Measurements from ENCODE around the gene OR7E24. TPM values are rescaled to one million over a fixed set of nuclear protein-coding genes. Genes with fewer than 3 reads are reported as not detected.

OR7E24 gene
- total RNA-seq, 4 donors from 2014 or later: not detected

- peaks cover 68 to 91% of the 10 kb centered on the region in 2 donors for H3K9me3 ChIP-seq
- intact Hi-C loops (cut with DNase I; ENCODE audit: low total_unique reads): no loop called here
These were observed 38.6 kb downstream of the OR7E24 start for GRCh38 chr19:9289231-9289884.

DNA sequence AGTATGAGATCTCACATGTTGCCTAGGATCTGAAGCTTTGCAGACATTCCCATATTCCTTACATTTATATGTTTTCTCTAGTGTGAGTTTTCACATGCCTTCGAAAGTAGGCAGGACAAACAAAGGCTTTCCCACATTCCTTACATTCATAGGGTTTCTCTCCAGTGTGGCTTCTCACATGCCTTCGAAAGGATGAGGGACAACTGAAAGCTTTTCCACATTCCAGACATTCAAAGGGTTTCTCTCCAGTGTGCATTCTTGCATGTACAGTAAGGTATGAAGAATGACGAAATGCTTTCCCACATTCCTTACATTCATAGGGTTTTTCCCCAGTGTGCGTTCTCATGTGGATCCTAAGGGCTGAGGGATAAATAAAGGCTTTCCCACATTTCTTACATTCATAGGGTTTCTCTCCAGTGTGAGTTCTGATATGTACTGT is 44.7 kb downstream of the OR7E24 start:
- Histone ChIP-seq H3K4me3 (no peak overlapping the region), H3K4me1 (no peaks in the 10 kb centered on the region), H3K9me3 (peaks cover 89 to 100% of the 10 kb centered on the region in 2 donors), H3K36me3 (peaks cover 0 to 76% (median 41%) of the 10 kb centered on the region in 4 donors), H3K27ac (no peak overlapping the region), H3K27me3 (no peaks in the 10 kb centered on the region)
- DNase-seq: no peak
- in situ Hi-C loops (cut with MboI; ENCODE audit: low pct_ligation_motif_present in 1 of 4, low pct_unique_long_range_greater_than_20kb in 1 of 4, low sequenced_read_pairs in 3 of 4) (no loop called here), intact Hi-C loops (cut with DNase I; ENCODE audit: low total_unique reads) (no loop called here)
- WGBS, 2 donors (ENCODE audit: low coverage in 1 of 2): 94 to 97% methylated on average over 3 to 4 of the region's 4 CpGs
- TF ChIP-seq EP300 (IDR thresholded peaks at IDR 0.05; ENCODE audit: low read depth): no peak
- TF ChIP-seq, protein P1, sequence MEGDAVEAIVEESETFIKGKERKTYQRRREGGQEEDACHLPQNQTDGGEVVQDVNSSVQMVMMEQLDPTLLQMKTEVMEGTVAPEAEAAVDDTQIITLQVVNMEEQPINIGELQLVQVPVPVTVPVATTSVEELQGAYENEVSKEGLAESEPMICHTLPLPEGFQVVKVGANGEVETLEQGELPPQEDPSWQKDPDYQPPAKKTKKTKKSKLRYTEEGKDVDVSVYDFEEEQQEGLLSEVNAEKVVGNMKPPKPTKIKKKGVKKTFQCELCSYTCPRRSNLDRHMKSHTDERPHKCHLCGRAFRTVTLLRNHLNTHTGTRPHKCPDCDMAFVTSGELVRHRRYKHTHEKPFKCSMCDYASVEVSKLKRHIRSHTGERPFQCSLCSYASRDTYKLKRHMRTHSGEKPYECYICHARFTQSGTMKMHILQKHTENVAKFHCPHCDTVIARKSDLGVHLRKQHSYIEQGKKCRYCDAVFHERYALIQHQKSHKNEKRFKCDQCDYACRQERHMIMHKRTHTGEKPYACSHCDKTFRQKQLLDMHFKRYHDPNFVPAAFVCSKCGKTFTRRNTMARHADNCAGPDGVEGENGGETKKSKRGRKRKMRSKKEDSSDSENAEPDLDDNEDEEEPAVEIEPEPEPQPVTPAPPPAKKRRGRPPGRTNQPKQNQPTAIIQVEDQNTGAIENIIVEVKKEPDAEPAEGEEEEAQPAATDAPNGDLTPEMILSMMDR (IDR thresholded peaks at IDR 0.05): no peak
- no peak for TF ChIP-seq POLR2AphosphoS5 (IDR thresholded peaks at IDR 0.05)
- TF ChIP-seq POLR2A (IDR thresholded peaks at IDR 0.05): no peak

More at GRCh38 chr19:9289231-9289884, 38.6 kb downstream of the OR7E24 start:
- Histone ChIP-seq H3K27ac (no peak overlapping the region), H3K4me1 (no peaks in the 10 kb centered on the region), H3K36me3 (peaks cover 0 to 22% (median 8%) of the 10 kb centered on the region in 4 donors), H3K4me3 (no peak overlapping the region), H3K27me3 (no peaks in the 10 kb centered on the region)
- no peak for TF ChIP-seq POLR2A (IDR thresholded peaks at IDR 0.05)
- TF ChIP-seq, protein P1 (IDR thresholded peaks at IDR 0.05): no peak
- no peak for TF ChIP-seq EP300 (IDR thresholded peaks at IDR 0.05; ENCODE audit: low read depth)
- TF ChIP-seq POLR2AphosphoS5 (IDR thresholded peaks at IDR 0.05): no peak
- 97 to 100% methylated on average over 2 of the region's 2 CpGs for WGBS, 2 donors (ENCODE audit: low coverage in 1 of 2)
- in situ Hi-C loops (cut with MboI; ENCODE audit: low pct_ligation_motif_present in 1 of 4, low pct_unique_long_range_greater_than_20kb in 1 of 4, low sequenced_read_pairs in 3 of 4): no loop called here
- no peak for DNase-seq

GRCh38 chr19:9296336-9296735 is 45.6 kb downstream of the OR7E24 start:
- Histone ChIP-seq H3K27ac (no peak overlapping the region), H3K4me1 (no peaks in the 10 kb centered on the region), H3K9me3 (peaks cover 89 to 100% of the 10 kb centered on the region in 2 donors), H3K27me3 (no peaks in the 10 kb centered on the region), H3K36me3 (peaks cover 5 to 85% (median 47%) of the 10 kb centered on the region in 4 donors), H3K4me3 (no peak overlapping the region)
- in situ Hi-C loops (cut with MboI; ENCODE audit: low pct_ligation_motif_present in 1 of 4, low pct_unique_long_range_greater_than_20kb in 1 of 4, low sequenced_read_pairs in 3 of 4) (no loop called here), intact Hi-C loops (cut with DNase I; ENCODE audit: low total_unique reads) (no loop called here)
- 98 to 100% methylated on average over 2 of the region's 2 CpGs for WGBS, 2 donors (ENCODE audit: low coverage in 1 of 2)
- no peak for DNase-seq
- TF ChIP-seq POLR2A (IDR thresholded peaks at IDR 0.05) (no peak), EP300 (IDR thresholded peaks at IDR 0.05; ENCODE audit: low read depth) (no peak), POLR2AphosphoS5 (IDR thresholded peaks at IDR 0.05) (no peak)
- TF ChIP-seq, protein P1 (IDR thresholded peaks at IDR 0.05): no peak

Other genes starting within 250 kb of the OR7E24 start
- not detected for gene MUC16, start 240.5 kb upstream of the OR7E24 start, total RNA-seq
- gene OR1M1, start 163.9 kb upstream of the OR7E24 start, total RNA-seq: not detected
- not detected for gene OR7G2, start 143.5 kb upstream of the OR7E24 start, total RNA-seq
- gene OR7G1, start 135.2 kb upstream of the OR7E24 start, total RNA-seq: not detected
- gene OR7G3, start 124.0 kb upstream of the OR7E24 start, total RNA-seq: not detected
- 10 to 100 TPM; 20.6 to 25.1 (median 22.5) TPM for gene ZNF317, start 110.5 kb upstream of the OR7E24 start, total RNA-seq
- gene OR7D2, start 72.0 kb upstream of the OR7E24 start, total RNA-seq: 1 to 10 TPM in 1 of 4 donors, not detected in 3; 1.1 TPM
- gene OR7D4, start 31.3 kb upstream of the OR7E24 start, total RNA-seq: not detected
- 10 to 100 TPM in 2 of 4 donors, 1 to 10 TPM in 2; 2.0 to 17.1 (median 8.3) TPM for gene ZNF699, start 58.9 kb downstream of the OR7E24 start, total RNA-seq
- 100 to 1,000 TPM in 1 of 4 donors, 10 to 100 TPM in 2, 1 to 10 TPM in 1; 4.4 to 106 (median 12.9) TPM for gene ZNF559, start 73.2 kb downstream of the OR7E24 start, total RNA-seq
- 1 to 10 TPM in 3 of 4 donors, not detected in 1; 1.8 to 4.2 (median 2.1) TPM for gene ZNF177, start 112.1 kb downstream of the OR7E24 start, total RNA-seq
- gene ZNF266, start 184.6 kb downstream of the OR7E24 start, total RNA-seq: 10 to 100 TPM; 15.0 to 67.5 (median 30.5) TPM
- gene ZNF560, start 247.7 kb downstream of the OR7E24 start, total RNA-seq: not detected